ENCODE results near the gene NRG2.

NRG2 gene

DNA sequence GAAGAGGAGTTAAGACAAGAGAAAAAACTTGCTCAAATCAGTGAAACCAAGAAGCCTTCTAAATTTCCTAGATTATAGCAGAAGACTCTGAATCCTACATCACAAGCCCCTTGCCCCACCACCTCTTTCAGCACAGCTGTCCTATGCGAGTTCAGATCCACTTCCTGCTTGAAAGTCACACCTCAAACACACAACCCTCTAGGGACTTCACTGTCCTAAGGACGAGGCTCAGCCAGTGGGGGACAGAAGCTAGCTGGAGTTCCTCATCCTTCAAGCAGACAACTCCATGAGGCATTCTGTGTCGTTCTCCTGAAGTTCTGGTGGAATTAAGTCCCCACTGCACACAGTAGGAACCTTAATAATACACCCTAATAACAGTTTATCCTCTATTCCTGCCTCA lies 44.3 kb downstream of the NRG2 start:
- H3K27me3 ChIP-seq (ENCODE audit: insufficient read depth, low read length, poor library complexity) = no peaks in the 10 kb centered on the region

DNA sequence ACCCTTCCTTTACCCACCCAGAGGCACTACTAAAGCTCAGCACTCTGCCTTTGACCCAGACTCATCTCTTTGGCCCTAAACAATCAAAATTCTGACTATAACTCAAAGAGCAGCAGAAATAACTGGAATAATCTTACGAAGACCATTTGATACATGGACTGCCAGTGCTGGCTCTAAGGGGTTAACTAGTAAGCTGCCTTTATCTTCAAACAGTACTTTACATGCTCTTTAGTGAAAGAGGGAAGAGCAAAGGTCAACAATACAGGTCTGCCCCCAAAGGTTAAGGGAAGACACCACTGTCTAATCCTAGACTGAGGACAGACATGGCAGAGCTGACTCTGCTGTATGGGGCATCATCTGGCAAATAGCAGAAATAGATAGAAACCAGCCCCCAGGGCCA lies 45.8 kb downstream of the NRG2 start:
- Histone ChIP-seq H3K79me1 (ENCODE audit: low read length) (no peaks in the 10 kb centered on the region), H3K4ac (ENCODE audit: low read depth, low read length) (no peak overlapping the region), H2BK5ac (ENCODE audit: low read length) (no peak overlapping the region), H3K27ac (ENCODE audit: low read depth, low read length) (no peak overlapping the region), H3K4me2 (ENCODE audit: low read length) (no peak overlapping the region), H2AK5ac (ENCODE audit: low read length) (no peak overlapping the region), H4K8ac (ENCODE audit: low read depth, low read length) (no peak overlapping the region), H3K9ac (ENCODE audit: low read length) (no peak overlapping the region), H2BK120ac (ENCODE audit: low read depth, low read length) (no peak overlapping the region), H3K79me2 (ENCODE audit: control insufficient read depth, insufficient read depth, low read length) (no peaks in the 10 kb centered on the region), H3K27me3 (ENCODE audit: insufficient read depth, low read length, poor library complexity) (no peaks in the 10 kb centered on the region), H3K36me3 (ENCODE audit: control insufficient read depth, insufficient read depth, low read length) (no peaks in the 10 kb centered on the region), H3K23ac (ENCODE audit: low read length) (no peak overlapping the region), H4K5ac (ENCODE audit: low read length) (no peak overlapping the region), H3K4me1 (ENCODE audit: control insufficient read depth, low read depth, low read length) (no peaks in the 10 kb centered on the region), H3K4me3 (ENCODE audit: low read length) (no peak overlapping the region), H3K18ac (ENCODE audit: low read length) (no peak overlapping the region), H2BK15ac (replicated peaks; ENCODE audit: low read depth) (no peak overlapping the region), H3K56ac (ENCODE audit: low read length) (no peak overlapping the region)
- no peak for DNase-seq
- no CpG with 5 or more reads among the region's 1 CpG for WGBS (ENCODE audit: extremely low coverage, insufficient coverage, low lambda C conversion rate)

More for the DNA sequence above, 44.3 kb downstream of the NRG2 start:
- Histone ChIP-seq H3K9ac (ENCODE audit: low read length) (no peak overlapping the region), H3K27ac (ENCODE audit: low read depth, low read length) (no peak overlapping the region), H2BK15ac (replicated peaks; ENCODE audit: low read depth) (no peak overlapping the region), H4K5ac (ENCODE audit: low read length) (no peak overlapping the region), H4K8ac (ENCODE audit: low read depth, low read length) (no peak overlapping the region), H3K4me3 (ENCODE audit: low read length) (no peak overlapping the region), H3K4me1 (ENCODE audit: control insufficient read depth, low read depth, low read length) (no peaks in the 10 kb centered on the region), H2AK5ac (ENCODE audit: low read length) (no peak overlapping the region), H2BK120ac (ENCODE audit: low read depth, low read length) (no peak overlapping the region), H3K23ac (ENCODE audit: low read length) (no peak overlapping the region), H3K18ac (ENCODE audit: low read length) (no peak overlapping the region), H3K79me2 (ENCODE audit: control insufficient read depth, insufficient read depth, low read length) (no peaks in the 10 kb centered on the region), H3K56ac (ENCODE audit: low read length) (no peak overlapping the region), H3K4ac (ENCODE audit: low read depth, low read length) (no peak overlapping the region), H3K79me1 (ENCODE audit: low read length) (no peaks in the 10 kb centered on the region), H3K36me3 (ENCODE audit: control insufficient read depth, insufficient read depth, low read length) (no peaks in the 10 kb centered on the region), H2BK5ac (ENCODE audit: low read length) (no peak overlapping the region), H3K4me2 (ENCODE audit: low read length) (no peak overlapping the region)
- DNase-seq = no peak
- no CpG with 5 or more reads among the region's 3 CpGs for WGBS (ENCODE audit: extremely low coverage, insufficient coverage, low lambda C conversion rate)

DNA sequence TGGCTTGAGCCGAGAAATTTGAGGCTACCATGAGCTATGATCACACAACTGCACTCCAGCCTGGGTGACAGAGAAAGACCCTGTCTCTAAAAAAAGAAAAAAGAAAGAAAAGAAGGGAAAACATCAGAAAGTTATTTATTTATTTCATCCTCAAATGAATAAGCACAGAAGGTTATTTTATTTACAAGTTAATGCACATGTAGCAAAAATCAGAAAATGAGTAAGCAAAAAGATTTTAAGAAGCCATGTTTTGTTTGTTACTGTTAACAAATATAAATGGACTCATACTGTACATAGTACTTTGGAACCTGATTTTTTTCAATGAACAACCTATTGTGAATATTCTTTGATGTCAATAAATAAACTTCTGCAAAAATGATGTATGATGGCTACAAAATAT lies 47.2 kb downstream of the NRG2 start:
- no peak overlapping the region for H3K23ac ChIP-seq (ENCODE audit: low read length)
- no peak overlapping the region for H2BK120ac ChIP-seq (ENCODE audit: low read depth, low read length)
- H3K79me2 ChIP-seq (ENCODE audit: control insufficient read depth, insufficient read depth, low read length) = no peaks in the 10 kb centered on the region
- H4K8ac ChIP-seq (ENCODE audit: low read depth, low read length) = no peak overlapping the region
- no CpG with 5 or more reads among the region's 1 CpG for WGBS (ENCODE audit: extremely low coverage, insufficient coverage, low lambda C conversion rate)
- no peak overlapping the region for H2AK5ac ChIP-seq (ENCODE audit: low read length)
- no peaks in the 10 kb centered on the region for H3K79me1 ChIP-seq (ENCODE audit: low read length)
- no peak overlapping the region for H3K4ac ChIP-seq (ENCODE audit: low read depth, low read length)
- no peak overlapping the region for H3K18ac ChIP-seq (ENCODE audit: low read length)
- H3K4me3 ChIP-seq (ENCODE audit: low read length) = no peak overlapping the region
- no peak overlapping the region for H2BK5ac ChIP-seq (ENCODE audit: low read length)
- H3K4me2 ChIP-seq (ENCODE audit: low read length) = no peak overlapping the region
- H3K27me3 ChIP-seq (ENCODE audit: insufficient read depth, low read length, poor library complexity) = no peaks in the 10 kb centered on the region
- no peak overlapping the region for H3K56ac ChIP-seq (ENCODE audit: low read length)
- H4K5ac ChIP-seq (ENCODE audit: low read length) = no peak overlapping the region
- H3K9ac ChIP-seq (ENCODE audit: low read length) = no peak overlapping the region
- H3K4me1 ChIP-seq (ENCODE audit: control insufficient read depth, low read depth, low read length) = no peaks in the 10 kb centered on the region
- no peak overlapping the region for H3K27ac ChIP-seq (ENCODE audit: low read depth, low read length)
- H2BK15ac ChIP-seq (replicated peaks; ENCODE audit: low read depth) = no peak overlapping the region
- no peak for DNase-seq
- H3K36me3 ChIP-seq (ENCODE audit: control insufficient read depth, insufficient read depth, low read length) = no peaks in the 10 kb centered on the region

DNA sequence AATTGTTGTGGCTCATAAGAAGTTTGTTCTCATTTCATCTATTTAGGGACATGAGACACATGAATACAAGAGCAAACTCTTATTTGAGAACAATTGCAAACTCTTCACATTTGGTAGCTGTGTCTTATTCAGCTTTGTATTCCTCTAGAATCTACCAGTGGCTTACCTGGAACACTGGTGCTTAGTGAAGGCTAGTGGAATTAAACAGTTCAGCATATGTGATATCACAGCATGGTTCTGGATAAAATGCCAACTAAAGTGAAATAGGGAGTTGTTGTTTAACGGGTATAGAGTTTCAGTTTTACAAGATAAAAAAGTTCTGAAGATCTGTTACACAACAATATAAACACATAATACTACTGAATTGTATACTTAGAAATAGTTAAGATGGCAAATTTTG lies 48.9 kb downstream of the NRG2 start:
- H3K4ac ChIP-seq (ENCODE audit: low read depth, low read length) = no peak overlapping the region
- no peaks in the 10 kb centered on the region for H3K36me3 ChIP-seq (ENCODE audit: control insufficient read depth, insufficient read depth, low read length)
- no peak overlapping the region for H3K4me2 ChIP-seq (ENCODE audit: low read length)
- H3K9ac ChIP-seq (ENCODE audit: low read length) = no peak overlapping the region
- no peak overlapping the region for H2BK5ac ChIP-seq (ENCODE audit: low read length)
- WGBS (ENCODE audit: extremely low coverage, insufficient coverage, low lambda C conversion rate) = no CpG with 5 or more reads among the region's 1 CpG
- no peak for DNase-seq
- H3K27me3 ChIP-seq (ENCODE audit: insufficient read depth, low read length, poor library complexity) = no peaks in the 10 kb centered on the region
- no peak overlapping the region for H3K18ac ChIP-seq (ENCODE audit: low read length)
- no peak overlapping the region for H4K5ac ChIP-seq (ENCODE audit: low read length)
- no peak overlapping the region for H3K23ac ChIP-seq (ENCODE audit: low read length)
- no peaks in the 10 kb centered on the region for H3K79me2 ChIP-seq (ENCODE audit: control insufficient read depth, insufficient read depth, low read length)
- no peak overlapping the region for H2BK120ac ChIP-seq (ENCODE audit: low read depth, low read length)
- H3K27ac ChIP-seq (ENCODE audit: low read depth, low read length) = no peak overlapping the region
- no peak overlapping the region for H3K4me3 ChIP-seq (ENCODE audit: low read length)
- H3K4me1 ChIP-seq (ENCODE audit: control insufficient read depth, low read depth, low read length) = no peaks in the 10 kb centered on the region
- H2BK15ac ChIP-seq (replicated peaks; ENCODE audit: low read depth) = no peak overlapping the region
- no peak overlapping the region for H2AK5ac ChIP-seq (ENCODE audit: low read length)
- H3K79me1 ChIP-seq (ENCODE audit: low read length) = no peaks in the 10 kb centered on the region
- H3K56ac ChIP-seq (ENCODE audit: low read length) = no peak overlapping the region
- no peak overlapping the region for H4K8ac ChIP-seq (ENCODE audit: low read depth, low read length)

DNA sequence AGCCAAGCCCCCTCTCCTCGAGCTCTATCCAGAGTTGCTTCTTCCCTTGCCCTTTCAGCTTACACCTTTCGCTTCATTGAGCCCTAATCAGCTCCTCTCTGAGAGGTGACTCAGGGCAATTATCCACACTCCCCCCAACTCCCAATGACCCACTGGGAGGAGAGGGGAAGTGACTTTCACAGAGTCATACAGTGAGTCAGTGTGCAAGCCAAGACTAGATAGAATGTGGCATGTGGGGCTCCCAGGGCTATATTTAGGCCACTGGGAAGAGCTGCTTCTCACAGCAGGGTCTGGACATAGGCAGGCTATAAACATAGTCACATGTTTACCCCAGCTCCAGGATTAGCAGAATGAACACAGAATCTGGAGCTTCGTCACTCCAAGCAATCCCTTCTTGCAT lies 57.4 kb downstream of the NRG2 start:
- Histone ChIP-seq H3K4me3 (ENCODE audit: low read length) (no peak overlapping the region), H3K79me1 (ENCODE audit: low read length) (no peaks in the 10 kb centered on the region), H3K23ac (ENCODE audit: low read length) (no peak overlapping the region), H3K56ac (ENCODE audit: low read length) (no peak overlapping the region), H2BK5ac (ENCODE audit: low read length) (no peak overlapping the region), H3K36me3 (ENCODE audit: control insufficient read depth, insufficient read depth, low read length) (no peaks in the 10 kb centered on the region), H2BK120ac (ENCODE audit: low read depth, low read length) (no peak overlapping the region), H4K8ac (ENCODE audit: low read depth, low read length) (no peak overlapping the region), H2BK15ac (replicated peaks; ENCODE audit: low read depth) (no peak overlapping the region), H3K79me2 (ENCODE audit: control insufficient read depth, insufficient read depth, low read length) (no peaks in the 10 kb centered on the region), H3K4me1 (ENCODE audit: control insufficient read depth, low read depth, low read length) (peaks cover 8% of the 10 kb centered on the region), H3K18ac (ENCODE audit: low read length) (no peak overlapping the region), H3K4ac (ENCODE audit: low read depth, low read length) (no peak overlapping the region), H3K4me2 (ENCODE audit: low read length) (no peak overlapping the region), H3K27me3 (ENCODE audit: insufficient read depth, low read length, poor library complexity) (no peaks in the 10 kb centered on the region), H3K27ac (ENCODE audit: low read depth, low read length) (no peak overlapping the region), H2AK5ac (ENCODE audit: low read length) (no peak overlapping the region), H3K9ac (ENCODE audit: low read length) (no peak overlapping the region), H4K5ac (ENCODE audit: low read length) (no peak overlapping the region)
- peak; percentile 56 for DNase-seq
- WGBS (ENCODE audit: extremely low coverage, insufficient coverage, low lambda C conversion rate) = no CpG with 5 or more reads among the region's 3 CpGs

DNA sequence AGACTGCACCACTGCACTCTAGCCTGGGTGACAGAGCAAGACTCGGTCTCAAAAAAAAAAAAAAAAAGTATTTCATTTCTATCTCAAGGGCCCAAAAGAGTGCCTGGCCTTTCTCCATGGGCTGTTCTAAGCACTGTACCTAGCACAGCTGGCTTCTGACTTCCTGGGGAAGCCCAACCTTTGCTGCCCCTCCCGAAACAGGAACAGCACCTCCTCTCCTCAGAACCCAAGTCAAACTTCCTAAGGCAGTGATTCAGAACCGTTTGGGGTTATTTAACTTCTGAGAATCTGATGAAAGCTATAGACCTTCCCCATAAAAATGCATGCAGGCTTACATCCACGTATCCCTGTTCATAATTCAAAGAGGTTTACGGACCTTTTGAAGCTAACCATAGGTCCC lies 57.8 kb downstream of the NRG2 start:
- H3K36me3 ChIP-seq (ENCODE audit: control insufficient read depth, insufficient read depth, low read length) = no peaks in the 10 kb centered on the region
- no peak overlapping the region for H3K23ac ChIP-seq (ENCODE audit: low read length)
- H3K56ac ChIP-seq (ENCODE audit: low read length) = no peak overlapping the region
- no peaks in the 10 kb centered on the region for H3K79me1 ChIP-seq (ENCODE audit: low read length)
- H4K5ac ChIP-seq (ENCODE audit: low read length) = no peak overlapping the region
- H2BK120ac ChIP-seq (ENCODE audit: low read depth, low read length) = no peak overlapping the region
- DNase-seq = no peak
- no peak overlapping the region for H2AK5ac ChIP-seq (ENCODE audit: low read length)
- no peak overlapping the region for H3K27ac ChIP-seq (ENCODE audit: low read depth, low read length)
- H2BK5ac ChIP-seq (ENCODE audit: low read length) = no peak overlapping the region
- H3K18ac ChIP-seq (ENCODE audit: low read length) = no peak overlapping the region
- H3K4ac ChIP-seq (ENCODE audit: low read depth, low read length) = no peak overlapping the region
- no peaks in the 10 kb centered on the region for H3K79me2 ChIP-seq (ENCODE audit: control insufficient read depth, insufficient read depth, low read length)
- no peak overlapping the region for H3K4me2 ChIP-seq (ENCODE audit: low read length)
- no peak overlapping the region for H3K9ac ChIP-seq (ENCODE audit: low read length)
- H2BK15ac ChIP-seq (replicated peaks; ENCODE audit: low read depth) = no peak overlapping the region
- no CpG with 5 or more reads among the region's 5 CpGs for WGBS (ENCODE audit: extremely low coverage, insufficient coverage, low lambda C conversion rate)
- H3K27me3 ChIP-seq (ENCODE audit: insufficient read depth, low read length, poor library complexity) = no peaks in the 10 kb centered on the region
- H3K4me3 ChIP-seq (ENCODE audit: low read length) = no peak overlapping the region
- H3K4me1 ChIP-seq (ENCODE audit: control insufficient read depth, low read depth, low read length) = peaks cover 8% of the 10 kb centered on the region
- no peak overlapping the region for H4K8ac ChIP-seq (ENCODE audit: low read depth, low read length)

All from mesendoderm (in vitro differentiated cells).